Measurements from ENCODE around the gene HGFAC. TPM values are rescaled to one million over a fixed set of nuclear protein-coding genes. Genes with fewer than 3 reads are reported as not detected.

HGFAC gene
- total and polyA plus RNA-seq, 2 of the 13 experiments (the other 11 are each of a cell fraction or from before 2014, with no cell fraction given), result 8.5 to 63.6 TPM

DNA sequence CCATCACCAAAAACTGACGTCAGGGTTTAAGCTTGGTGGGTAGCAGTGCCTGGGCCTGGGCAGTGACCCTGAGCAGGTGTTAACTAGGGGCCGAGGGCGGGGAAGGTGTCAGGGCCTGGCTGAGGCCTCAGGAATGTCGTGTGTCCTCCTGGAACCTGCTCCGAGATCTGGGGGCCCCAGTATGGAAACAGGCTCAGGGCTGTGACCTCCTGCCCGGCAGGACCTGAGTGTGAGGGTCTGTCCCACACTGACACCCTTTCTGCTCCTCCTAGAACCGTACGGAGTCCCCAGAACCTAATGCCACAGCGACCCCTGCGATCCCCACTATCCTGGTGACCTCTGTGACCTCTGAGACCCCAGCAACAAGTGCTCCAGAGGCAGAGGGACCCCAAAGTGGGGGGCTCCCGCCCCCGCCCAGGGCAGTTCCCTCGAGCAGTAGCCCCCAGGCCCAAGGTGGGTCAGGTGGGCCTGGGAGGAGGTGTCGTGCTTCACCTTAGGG lies 741 bp downstream of the HGFAC start (continued):
- TF ChIP-seq ZNF34 (CRISPR knock-in tag; IDR thresholded peaks at IDR 0.05; ENCODE audit: borderline replicate concordance) (no peak), ZNF788 (CRISPR knock-in tag; IDR thresholded peaks at IDR 0.05; ENCODE audit: borderline replicate concordance) (no peak), JARID2 (CRISPR knock-in tag; IDR thresholded peaks at IDR 0.05; ENCODE audit: insufficient replicate concordance) (no peak), ZNF160 (CRISPR knock-in tag; IDR thresholded peaks at IDR 0.05) (0 out of 2 replicates have a peak, but pooled peaks have one; percentile 28), ZNF317 (CRISPR knock-in tag; IDR thresholded peaks at IDR 0.05) (no peak), NFYC (CRISPR knock-in tag; IDR thresholded peaks at IDR 0.05) (no peak), ZNF556 (CRISPR knock-in tag; IDR thresholded peaks at IDR 0.05; ENCODE audit: borderline replicate concordance) (no peak), SCMH1 (CRISPR knock-in tag; IDR thresholded peaks at IDR 0.05; ENCODE audit: borderline replicate concordance) (no peak), ZNF274 (CRISPR knock-in tag; IDR thresholded peaks at IDR 0.05) (no peak), FOXO1 (CRISPR knock-in tag; IDR thresholded peaks at IDR 0.05) (peak; percentile 37; the same call in 1 of the 2 replicates), RBM39 (IDR thresholded peaks at IDR 0.05; ENCODE audit: low read depth, low read length, poor library complexity, severe bottlenecking) (no peak)
- TF ChIP-seq, protein P1, sequence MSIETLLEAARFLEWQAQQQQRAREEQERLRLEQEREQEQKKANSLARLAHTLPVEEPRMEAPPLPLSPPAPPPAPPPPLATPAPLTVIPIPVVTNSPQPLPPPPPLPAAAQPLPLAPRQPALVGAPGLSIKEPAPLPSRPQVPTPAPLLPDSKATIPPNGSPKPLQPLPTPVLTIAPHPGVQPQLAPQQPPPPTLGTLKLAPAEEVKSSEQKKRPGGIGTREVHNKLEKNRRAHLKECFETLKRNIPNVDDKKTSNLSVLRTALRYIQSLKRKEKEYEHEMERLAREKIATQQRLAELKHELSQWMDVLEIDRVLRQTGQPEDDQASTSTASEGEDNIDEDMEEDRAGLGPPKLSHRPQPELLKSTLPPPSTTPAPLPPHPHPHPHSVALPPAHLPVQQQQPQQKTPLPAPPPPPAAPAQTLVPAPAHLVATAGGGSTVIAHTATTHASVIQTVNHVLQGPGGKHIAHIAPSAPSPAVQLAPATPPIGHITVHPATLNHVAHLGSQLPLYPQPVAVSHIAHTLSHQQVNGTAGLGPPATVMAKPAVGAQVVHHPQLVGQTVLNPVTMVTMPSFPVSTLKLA (IDR thresholded peaks at IDR 0.05), result no peak
- TF ChIP-seq, protein P2, sequence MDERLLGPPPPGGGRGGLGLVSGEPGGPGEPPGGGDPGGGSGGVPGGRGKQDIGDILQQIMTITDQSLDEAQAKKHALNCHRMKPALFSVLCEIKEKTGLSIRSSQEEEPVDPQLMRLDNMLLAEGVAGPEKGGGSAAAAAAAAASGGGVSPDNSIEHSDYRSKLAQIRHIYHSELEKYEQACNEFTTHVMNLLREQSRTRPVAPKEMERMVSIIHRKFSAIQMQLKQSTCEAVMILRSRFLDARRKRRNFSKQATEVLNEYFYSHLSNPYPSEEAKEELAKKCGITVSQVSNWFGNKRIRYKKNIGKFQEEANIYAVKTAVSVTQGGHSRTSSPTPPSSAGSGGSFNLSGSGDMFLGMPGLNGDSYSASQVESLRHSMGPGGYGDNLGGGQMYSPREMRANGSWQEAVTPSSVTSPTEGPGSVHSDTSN (CRISPR knock-in tag; IDR thresholded peaks at IDR 0.05), result no peak
- TF ChIP-seq, protein P3, sequence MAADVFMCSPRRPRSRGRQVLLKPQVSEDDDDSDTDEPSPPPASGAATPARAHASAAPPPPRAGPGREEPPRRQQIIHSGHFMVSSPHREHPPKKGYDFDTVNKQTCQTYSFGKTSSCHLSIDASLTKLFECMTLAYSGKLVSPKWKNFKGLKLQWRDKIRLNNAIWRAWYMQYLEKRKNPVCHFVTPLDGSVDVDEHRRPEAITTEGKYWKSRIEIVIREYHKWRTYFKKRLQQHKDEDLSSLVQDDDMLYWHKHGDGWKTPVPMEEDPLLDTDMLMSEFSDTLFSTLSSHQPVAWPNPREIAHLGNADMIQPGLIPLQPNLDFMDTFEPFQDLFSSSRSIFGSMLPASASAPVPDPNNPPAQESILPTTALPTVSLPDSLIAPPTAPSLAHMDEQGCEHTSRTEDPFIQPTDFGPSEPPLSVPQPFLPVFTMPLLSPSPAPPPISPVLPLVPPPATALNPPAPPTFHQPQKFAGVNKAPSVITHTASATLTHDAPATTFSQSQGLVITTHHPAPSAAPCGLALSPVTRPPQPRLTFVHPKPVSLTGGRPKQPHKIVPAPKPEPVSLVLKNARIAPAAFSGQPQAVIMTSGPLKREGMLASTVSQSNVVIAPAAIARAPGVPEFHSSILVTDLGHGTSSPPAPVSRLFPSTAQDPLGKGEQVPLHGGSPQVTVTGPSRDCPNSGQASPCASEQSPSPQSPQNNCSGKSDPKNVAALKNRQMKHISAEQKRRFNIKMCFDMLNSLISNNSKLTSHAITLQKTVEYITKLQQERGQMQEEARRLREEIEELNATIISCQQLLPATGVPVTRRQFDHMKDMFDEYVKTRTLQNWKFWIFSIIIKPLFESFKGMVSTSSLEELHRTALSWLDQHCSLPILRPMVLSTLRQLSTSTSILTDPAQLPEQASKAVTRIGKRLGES (CRISPR knock-in tag; IDR thresholded peaks at IDR 0.05; ENCODE audit: borderline replicate concordance), result no peak
- TF ChIP-seq, protein P4, sequence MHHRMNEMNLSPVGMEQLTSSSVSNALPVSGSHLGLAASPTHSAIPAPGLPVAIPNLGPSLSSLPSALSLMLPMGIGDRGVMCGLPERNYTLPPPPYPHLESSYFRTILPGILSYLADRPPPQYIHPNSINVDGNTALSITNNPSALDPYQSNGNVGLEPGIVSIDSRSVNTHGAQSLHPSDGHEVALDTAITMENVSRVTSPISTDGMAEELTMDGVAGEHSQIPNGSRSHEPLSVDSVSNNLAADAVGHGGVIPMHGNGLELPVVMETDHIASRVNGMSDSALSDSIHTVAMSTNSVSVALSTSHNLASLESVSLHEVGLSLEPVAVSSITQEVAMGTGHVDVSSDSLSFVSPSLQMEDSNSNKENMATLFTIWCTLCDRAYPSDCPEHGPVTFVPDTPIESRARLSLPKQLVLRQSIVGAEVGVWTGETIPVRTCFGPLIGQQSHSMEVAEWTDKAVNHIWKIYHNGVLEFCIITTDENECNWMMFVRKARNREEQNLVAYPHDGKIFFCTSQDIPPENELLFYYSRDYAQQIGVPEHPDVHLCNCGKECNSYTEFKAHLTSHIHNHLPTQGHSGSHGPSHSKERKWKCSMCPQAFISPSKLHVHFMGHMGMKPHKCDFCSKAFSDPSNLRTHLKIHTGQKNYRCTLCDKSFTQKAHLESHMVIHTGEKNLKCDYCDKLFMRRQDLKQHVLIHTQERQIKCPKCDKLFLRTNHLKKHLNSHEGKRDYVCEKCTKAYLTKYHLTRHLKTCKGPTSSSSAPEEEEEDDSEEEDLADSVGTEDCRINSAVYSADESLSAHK (CRISPR knock-in tag; IDR thresholded peaks at IDR 0.05; ENCODE audit: borderline replicate concordance), result no peak
- TF ChIP-seq, protein P5, sequence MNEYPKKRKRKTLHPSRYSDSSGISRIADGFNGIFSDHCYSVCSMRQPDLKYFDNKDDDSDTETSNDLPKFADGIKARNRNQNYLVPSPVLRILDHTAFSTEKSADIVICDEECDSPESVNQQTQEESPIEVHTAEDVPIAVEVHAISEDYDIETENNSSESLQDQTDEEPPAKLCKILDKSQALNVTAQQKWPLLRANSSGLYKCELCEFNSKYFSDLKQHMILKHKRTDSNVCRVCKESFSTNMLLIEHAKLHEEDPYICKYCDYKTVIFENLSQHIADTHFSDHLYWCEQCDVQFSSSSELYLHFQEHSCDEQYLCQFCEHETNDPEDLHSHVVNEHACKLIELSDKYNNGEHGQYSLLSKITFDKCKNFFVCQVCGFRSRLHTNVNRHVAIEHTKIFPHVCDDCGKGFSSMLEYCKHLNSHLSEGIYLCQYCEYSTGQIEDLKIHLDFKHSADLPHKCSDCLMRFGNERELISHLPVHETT (CRISPR knock-in tag; conservative IDR thresholded peaks at IDR 0.05), result no peak
- TF ChIP-seq, protein P6, sequence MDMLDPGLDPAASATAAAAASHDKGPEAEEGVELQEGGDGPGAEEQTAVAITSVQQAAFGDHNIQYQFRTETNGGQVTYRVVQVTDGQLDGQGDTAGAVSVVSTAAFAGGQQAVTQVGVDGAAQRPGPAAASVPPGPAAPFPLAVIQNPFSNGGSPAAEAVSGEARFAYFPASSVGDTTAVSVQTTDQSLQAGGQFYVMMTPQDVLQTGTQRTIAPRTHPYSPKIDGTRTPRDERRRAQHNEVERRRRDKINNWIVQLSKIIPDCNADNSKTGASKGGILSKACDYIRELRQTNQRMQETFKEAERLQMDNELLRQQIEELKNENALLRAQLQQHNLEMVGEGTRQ (IDR thresholded peaks at IDR 0.05; ENCODE audit: low read depth, low read length), result no peak
- TF ChIP-seq, protein P6 (CRISPR knock-in tag; IDR thresholded peaks at IDR 0.05; ENCODE audit: borderline replicate concordance), result no peak

Measured in HepG2 (cell line).